Endometrium (tissue), 2 donors: ENCODE results near the gene IFIT1B.
"Not testable (repeated sequence)": the region's sequence is repeated elsewhere in the genome, so short reads cannot be mapped to it uniquely, and the experiment has no call there.

Experiments
- FAIRE-seq: peaks from 2 replicates; lab custom pipeline; 2012; peaks lifted over from hg19 to GRCh38; lab: Jason Lieb, UNC
- donor health status: control.
- donor health status: control.

IFIT1B gene

GRCh38 chr10:89377705-89378637 lies at the start of gene IFIT1B:
Gene IFIT1B (plus strand): TSS chr10:89378056. CDS start chr10:89378136, 80 bp downstream.
- FAIRE-seq: no peak

GRCh38 chr10:89329151-89329550 lies 48.7 kb upstream of the IFIT1B start:
- no peak for FAIRE-seq

- not testable (repeated sequence) for FAIRE-seq
These were observed 47.8 kb upstream of the IFIT1B start for GRCh38 chr10:89330014-89330413.

GRCh38 chr10:89330537-89331212 lies 47.2 kb upstream of the IFIT1B start:
- FAIRE-seq: no peak

GRCh38 chr10:89331487-89332122 lies 46.3 kb upstream of the IFIT1B start:
- FAIRE-seq: not testable (repeated sequence)

GRCh38 chr10:89332123-89332633 lies 45.7 kb upstream of the IFIT1B start:
- peak; percentile 72 for FAIRE-seq

GRCh38 chr10:89335226-89335625 lies 42.6 kb upstream of the IFIT1B start:
- no peak for FAIRE-seq

GRCh38 chr10:89336241-89336640 lies 41.6 kb upstream of the IFIT1B start:
- FAIRE-seq: no peak

GRCh38 chr10:89337484-89337883 lies 40.4 kb upstream of the IFIT1B start:
- no peak for FAIRE-seq

GRCh38 chr10:89338713-89339112 lies 39.1 kb upstream of the IFIT1B start:
- FAIRE-seq: no peak

GRCh38 chr10:89339875-89340274 lies 38.0 kb upstream of the IFIT1B start:
- FAIRE-seq: no peak

- no peak for FAIRE-seq
These were observed 36.2 kb upstream of the IFIT1B start for GRCh38 chr10:89341649-89342048.

GRCh38 chr10:89342206-89342958 lies 35.5 kb upstream of the IFIT1B start:
- no peak for FAIRE-seq

- no peak for FAIRE-seq
These were observed 34.6 kb upstream of the IFIT1B start for GRCh38 chr10:89343089-89343767.

GRCh38 chr10:89344156-89344555 lies 33.7 kb upstream of the IFIT1B start:
- FAIRE-seq: no peak

- FAIRE-seq: no peak
These were observed 32.4 kb upstream of the IFIT1B start for GRCh38 chr10:89345367-89346000.

GRCh38 chr10:89346405-89347254 lies 31.2 kb upstream of the IFIT1B start:
- no peak for FAIRE-seq

- no peak for FAIRE-seq
These were observed 30.0 kb upstream of the IFIT1B start for GRCh38 chr10:89347701-89348457.

- FAIRE-seq: no peak
These were observed 29.4 kb upstream of the IFIT1B start for GRCh38 chr10:89348481-89348880.
